Measurements from ENCODE around the gene ZCCHC24.

ZCCHC24 gene

GRCh38 chr10:79385804-79386531, 59.5 kb downstream of the ZCCHC24 start:
- no peak for DNase-seq (ENCODE audit: low read depth in 1 of 2, low spot score in 1 of 2)

GRCh38 chr10:79385392-79385795, 60.0 kb downstream of the ZCCHC24 start:
- no peak for DNase-seq (ENCODE audit: low read depth in 1 of 2, low spot score in 1 of 2)

- DNase-seq (ENCODE audit: low read depth in 1 of 2, low spot score in 1 of 2), result no peak
These were observed 60.5 kb downstream of the ZCCHC24 start for GRCh38 chr10:79384773-79385391.

- no peak for DNase-seq (ENCODE audit: low read depth in 1 of 2, low spot score in 1 of 2)
These were observed 61.3 kb downstream of the ZCCHC24 start for GRCh38 chr10:79383974-79384606.

GRCh38 chr10:79382491-79382941, 62.9 kb downstream of the ZCCHC24 start:
- no peak for DNase-seq (ENCODE audit: low read depth in 1 of 2, low spot score in 1 of 2)

- no peak for DNase-seq (ENCODE audit: low read depth in 1 of 2, low spot score in 1 of 2)
These were observed 63.6 kb downstream of the ZCCHC24 start for GRCh38 chr10:79381804-79382221.

GRCh38 chr10:79380946-79381721, 64.3 kb downstream of the ZCCHC24 start:
- DNase-seq (ENCODE audit: low read depth in 1 of 2, low spot score in 1 of 2), result no peak

GRCh38 chr10:79380125-79380945, 65.1 kb downstream of the ZCCHC24 start:
- DNase-seq (ENCODE audit: low read depth in 1 of 2, low spot score in 1 of 2), result no peak

- DNase-seq (ENCODE audit: low read depth in 1 of 2, low spot score in 1 of 2), result no peak
These were observed 65.8 kb downstream of the ZCCHC24 start for GRCh38 chr10:79379512-79380124.

- no peak for DNase-seq (ENCODE audit: low read depth in 1 of 2, low spot score in 1 of 2)
These were observed 66.5 kb downstream of the ZCCHC24 start for GRCh38 chr10:79378647-79379511.

- no peak for DNase-seq (ENCODE audit: low read depth in 1 of 2, low spot score in 1 of 2)
These were observed 67.1 kb downstream of the ZCCHC24 start for GRCh38 chr10:79378383-79378646.

GRCh38 chr10:79377557-79378382, 67.7 kb downstream of the ZCCHC24 start:
- no peak for DNase-seq (ENCODE audit: low read depth in 1 of 2, low spot score in 1 of 2)

GRCh38 chr10:79376751-79377556, 68.5 kb downstream of the ZCCHC24 start:
- DNase-seq (ENCODE audit: low read depth in 1 of 2, low spot score in 1 of 2), result no peak

GRCh38 chr10:79376078-79376628, 69.3 kb downstream of the ZCCHC24 start:
- no peak for DNase-seq (ENCODE audit: low read depth in 1 of 2, low spot score in 1 of 2)

- DNase-seq (ENCODE audit: low read depth in 1 of 2, low spot score in 1 of 2), result no peak
These were observed 69.9 kb downstream of the ZCCHC24 start for GRCh38 chr10:79375321-79376077.

GRCh38 chr10:79374312-79375191, 70.9 kb downstream of the ZCCHC24 start:
- peak; percentile 63 to 70 for DNase-seq (ENCODE audit: low read depth in 1 of 2, low spot score in 1 of 2)
